Panc1 (cell line): Measurements from ENCODE around the gene SDK2.

Experiments
- CTCF ChIP-seq: fragments of 450-650 bp; IDR thresholded peaks from 2 replicates; pipeline ENCODE4 v1.5.1; 2017; ENCODE audit warnings: mild to moderate bottlenecking
- POLR2AphosphoS5 ChIP-seq: IDR thresholded peaks from 2 replicates; pipeline ENCODE4 v1.6.1; 2012; ENCODE audit warnings: mild to moderate bottlenecking, low read depth, low read length, moderate library complexity
- TCF7L2 ChIP-seq: IDR thresholded peaks from 2 replicates; pipeline ENCODE4 v1.6.1; 2011; ENCODE audit warnings: mild to moderate bottlenecking, low read depth, low read length, inconsistent platforms

GRCh38 chr17:73584987-73585386 is 59.3 kb downstream of the SDK2 start:
- TF ChIP-seq POLR2AphosphoS5 (no peak), CTCF (no peak), TCF7L2 (no peak)
